HUDEP-2 (cell line): Measurements from ENCODE around the gene PAQR5.
"Not testable (repeated sequence)": the region's sequence is repeated elsewhere in the genome, so short reads cannot be mapped to it uniquely, and the experiment has no call there.

Source experiments
- DNase-seq, 76 experiments: peaks; one replicate each; lab custom pipeline; 2025; ENCODE audit not compliant: unreplicated experiment in 76 of 76; lab: John Stamatoyannopoulos, UW

Gene PAQR5, protein sequence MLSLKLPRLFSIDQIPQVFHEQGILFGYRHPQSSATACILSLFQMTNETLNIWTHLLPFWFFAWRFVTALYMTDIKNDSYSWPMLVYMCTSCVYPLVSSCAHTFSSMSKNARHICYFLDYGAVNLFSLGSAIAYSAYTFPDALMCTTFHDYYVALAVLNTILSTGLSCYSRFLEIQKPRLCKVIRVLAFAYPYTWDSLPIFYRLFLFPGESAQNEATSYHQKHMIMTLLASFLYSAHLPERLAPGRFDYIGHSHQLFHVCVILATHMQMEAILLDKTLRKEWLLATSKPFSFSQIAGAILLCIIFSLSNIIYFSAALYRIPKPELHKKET

GRCh38 chr15:69298697-69299441, at the start of gene PAQR5:
TSS of gene PAQR5 (plus strand) at chr15:69298912. CDS start at chr15:69360081, 61,169 bp downstream.
- peak in 24 of 76 experiments; percentile 1 to 44 (median 18) for DNase-seq

- DNase-seq: peak in 3 of 76 experiments; percentile 3 to 12 (median 5)
Measured at GRCh38 chr15:69253156-69253555, 45.6 kb upstream of the PAQR5 start.

DNA sequence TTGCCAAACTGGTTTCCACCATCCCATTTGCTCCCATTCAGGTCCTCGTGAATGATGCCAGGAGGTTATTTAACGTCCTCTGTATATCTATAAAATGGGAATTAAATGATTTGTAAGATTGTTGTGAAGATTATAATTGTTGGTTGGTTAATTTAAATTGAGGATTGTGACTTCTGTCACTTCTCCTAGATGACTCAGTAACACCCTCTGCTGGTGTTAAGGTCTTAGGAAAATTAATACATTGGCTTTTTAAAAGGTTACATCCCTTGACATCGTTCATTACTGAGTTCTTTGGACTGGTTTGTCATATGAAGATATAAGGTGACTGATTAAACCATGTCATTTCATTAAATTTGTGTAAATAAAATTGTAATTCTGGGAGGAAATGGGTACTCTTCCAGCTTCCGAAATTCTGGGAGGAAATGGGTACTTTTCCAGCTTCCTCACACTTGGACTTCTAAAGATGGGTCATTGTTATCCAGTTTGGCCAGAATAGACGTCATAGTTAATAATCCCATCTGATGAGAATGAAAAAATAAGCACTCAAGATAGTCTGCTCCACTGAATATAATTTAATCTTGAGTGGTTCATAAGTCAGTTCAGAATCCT, 33.3 kb upstream of the PAQR5 start:
- DNase-seq: peak in 25 of 76 experiments; percentile 5 to 48 (median 17)

DNA sequence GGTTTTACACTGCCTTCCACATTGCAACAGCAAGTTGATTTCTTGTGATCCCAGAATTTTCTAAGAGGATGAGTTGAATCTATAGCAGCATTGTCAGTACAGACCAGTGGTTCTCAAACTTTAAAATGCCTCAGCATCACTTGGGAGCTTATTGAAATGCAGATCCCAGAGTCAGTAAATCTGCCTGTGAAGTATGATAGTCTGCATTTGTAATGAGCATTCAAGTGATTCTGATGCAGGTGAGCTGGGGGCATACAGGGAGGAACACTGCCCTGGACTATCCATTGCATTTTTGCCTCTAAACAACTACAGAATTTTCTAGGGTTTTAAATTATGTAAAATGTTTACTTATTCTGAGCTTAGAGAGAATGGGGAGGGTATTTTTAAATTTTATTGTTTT, 27.5 kb upstream of the PAQR5 start:
- no peak for DNase-seq

GRCh38 chr15:69272139-69272538, 26.6 kb upstream of the PAQR5 start:
- no peak for DNase-seq

DNA sequence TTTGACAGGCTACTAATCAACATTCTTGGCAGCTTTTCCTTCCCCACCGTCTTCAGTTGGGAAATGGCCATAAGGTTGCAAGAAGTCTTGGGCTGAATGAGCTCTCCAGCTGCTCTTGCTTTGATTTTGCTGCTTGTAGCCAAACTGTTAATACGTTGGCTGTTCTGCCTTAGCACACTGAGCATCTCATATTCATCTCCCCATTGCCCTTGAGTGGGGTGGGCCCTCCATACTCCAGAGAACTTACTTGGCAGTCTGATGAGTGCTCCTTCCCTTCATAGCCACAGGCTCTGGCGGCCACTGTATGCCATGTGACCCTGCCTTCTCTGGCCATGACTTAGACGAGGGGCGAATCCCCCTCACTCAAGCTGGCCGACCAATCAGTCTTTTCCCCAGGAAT, 25.8 kb upstream of the PAQR5 start:
- DNase-seq: no peak

DNA sequence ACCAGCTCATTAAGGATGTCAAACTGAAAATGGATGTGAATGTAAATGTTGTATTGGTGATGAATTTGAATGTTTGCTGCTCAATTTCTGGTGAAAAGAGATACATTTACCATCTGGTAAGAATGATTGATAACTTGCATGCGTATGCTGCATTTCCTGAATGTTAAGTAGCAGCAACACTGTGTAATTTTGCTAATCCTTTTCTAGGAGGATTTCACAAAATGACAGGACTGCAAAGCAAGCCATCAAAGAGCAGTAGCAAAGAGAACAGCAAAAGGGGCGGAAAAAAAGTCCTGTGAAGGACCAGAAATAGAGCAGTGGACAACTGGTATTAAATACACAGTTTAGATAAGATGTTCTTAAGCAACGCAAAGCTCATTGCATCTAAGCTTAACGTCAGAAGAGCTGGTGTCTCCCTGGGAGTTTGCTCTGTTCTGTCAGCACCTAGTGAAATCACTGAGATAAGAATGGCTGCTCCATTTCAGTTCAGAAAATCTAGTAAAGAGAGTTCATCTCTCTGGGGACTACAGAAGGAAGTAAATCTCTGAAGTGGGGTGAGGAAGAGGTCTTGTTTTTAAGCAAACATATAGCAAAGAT, 23.5 kb upstream of the PAQR5 start:
- DNase-seq: no peak

DNA sequence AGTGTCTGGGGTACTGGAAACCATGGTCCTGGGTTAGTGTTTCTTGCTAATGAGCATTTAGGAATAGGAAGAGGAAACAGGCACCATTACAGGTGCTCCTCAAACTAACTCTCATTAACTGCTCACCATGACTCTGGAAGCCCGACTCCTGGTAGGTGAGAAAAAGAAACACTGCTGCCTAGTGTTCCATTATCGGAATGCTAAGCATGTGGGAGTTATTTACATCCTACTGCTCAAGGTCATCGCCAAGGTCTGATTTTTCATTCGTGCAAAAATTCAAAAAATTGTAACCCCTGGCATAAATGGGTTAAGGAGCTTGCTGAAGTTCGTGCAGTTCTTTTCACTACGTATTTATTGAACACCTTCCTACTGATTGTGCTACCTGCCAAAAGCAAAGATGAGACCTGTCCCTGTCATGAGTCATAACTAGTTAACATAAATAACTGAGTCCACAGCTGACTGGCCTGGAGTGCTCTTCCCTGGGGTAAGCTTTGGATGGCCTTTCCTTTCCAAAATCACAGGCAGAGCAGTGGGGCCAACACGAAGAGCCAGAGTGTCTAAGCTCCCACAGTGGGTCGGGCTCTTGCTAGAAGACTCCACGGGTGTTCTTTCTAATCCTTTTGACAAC, 22.7 kb upstream of the PAQR5 start:
- no peak for DNase-seq

GRCh38 chr15:69277316-69277715, 21.4 kb upstream of the PAQR5 start:
- no peak for DNase-seq

- DNase-seq: no peak
Measured at GRCh38 chr15:69279636-69280035, 19.1 kb upstream of the PAQR5 start.

DNA sequence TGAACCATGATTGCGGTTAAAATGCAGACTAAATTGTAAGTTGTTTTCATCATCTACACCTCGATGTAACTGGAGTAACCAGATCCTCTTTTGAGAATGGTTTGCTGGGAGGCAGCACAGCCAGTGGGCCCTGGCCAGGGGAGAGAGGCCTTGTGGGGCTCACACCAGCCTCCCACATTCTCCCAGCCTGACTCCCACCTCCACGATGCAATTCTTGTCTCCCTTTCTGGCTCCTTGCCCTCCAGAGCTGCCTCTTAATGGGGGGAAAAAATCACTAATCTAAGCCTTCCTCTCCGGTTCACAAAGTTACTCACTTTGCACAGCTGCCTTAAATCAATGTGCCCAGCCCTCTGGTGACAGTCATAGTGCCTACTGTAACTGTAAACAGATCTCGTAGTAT, 17.9 kb upstream of the PAQR5 start:
- no peak for DNase-seq

GRCh38 chr15:69282104-69282743, 16.5 kb upstream of the PAQR5 start:
- no peak for DNase-seq

- no peak for DNase-seq
Measured at GRCh38 chr15:69285834-69286233, 12.9 kb upstream of the PAQR5 start.

DNA sequence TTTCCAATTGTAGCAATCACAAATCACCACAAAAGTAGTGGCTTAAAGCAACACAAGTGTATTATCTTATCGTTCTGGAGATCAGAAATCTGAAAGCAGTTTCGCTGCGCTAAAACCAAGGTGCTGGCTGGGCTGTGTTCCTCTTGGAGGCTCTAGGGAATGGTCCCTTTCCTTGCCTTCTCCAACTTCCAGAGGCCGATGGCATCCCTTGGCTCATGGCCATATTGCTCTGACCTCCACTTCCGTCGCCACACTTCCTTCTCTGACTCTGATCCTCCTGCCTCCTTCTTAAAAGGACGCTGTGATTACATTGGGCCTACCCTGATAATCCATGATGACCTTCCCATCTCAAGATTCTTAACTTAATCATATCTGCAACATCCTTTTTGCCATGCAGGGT, 10.7 kb upstream of the PAQR5 start:
- DNase-seq: no peak

- no peak for DNase-seq
Measured at GRCh38 chr15:69288531-69289341, 10.0 kb upstream of the PAQR5 start.

GRCh38 chr15:69289342-69290146, 9.2 kb upstream of the PAQR5 start:
- DNase-seq: no peak

GRCh38 chr15:69290346-69291164, 8.2 kb upstream of the PAQR5 start:
- DNase-seq: no peak

- not testable (repeated sequence) for DNase-seq
Measured at GRCh38 chr15:69291651-69292050, 7.1 kb upstream of the PAQR5 start.
